ENCODE results near the gene CCDC188.

- TF ChIP-seq, protein P1, sequence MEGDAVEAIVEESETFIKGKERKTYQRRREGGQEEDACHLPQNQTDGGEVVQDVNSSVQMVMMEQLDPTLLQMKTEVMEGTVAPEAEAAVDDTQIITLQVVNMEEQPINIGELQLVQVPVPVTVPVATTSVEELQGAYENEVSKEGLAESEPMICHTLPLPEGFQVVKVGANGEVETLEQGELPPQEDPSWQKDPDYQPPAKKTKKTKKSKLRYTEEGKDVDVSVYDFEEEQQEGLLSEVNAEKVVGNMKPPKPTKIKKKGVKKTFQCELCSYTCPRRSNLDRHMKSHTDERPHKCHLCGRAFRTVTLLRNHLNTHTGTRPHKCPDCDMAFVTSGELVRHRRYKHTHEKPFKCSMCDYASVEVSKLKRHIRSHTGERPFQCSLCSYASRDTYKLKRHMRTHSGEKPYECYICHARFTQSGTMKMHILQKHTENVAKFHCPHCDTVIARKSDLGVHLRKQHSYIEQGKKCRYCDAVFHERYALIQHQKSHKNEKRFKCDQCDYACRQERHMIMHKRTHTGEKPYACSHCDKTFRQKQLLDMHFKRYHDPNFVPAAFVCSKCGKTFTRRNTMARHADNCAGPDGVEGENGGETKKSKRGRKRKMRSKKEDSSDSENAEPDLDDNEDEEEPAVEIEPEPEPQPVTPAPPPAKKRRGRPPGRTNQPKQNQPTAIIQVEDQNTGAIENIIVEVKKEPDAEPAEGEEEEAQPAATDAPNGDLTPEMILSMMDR (conservative IDR thresholded peaks at IDR 0.05; ENCODE audit: low read depth, low read length) = no peak
- TF ChIP-seq EZH2 (IDR thresholded peaks at IDR 0.05; ENCODE audit: low read length, unreplicated experiment) (no peak), EZH2phosphoT487 (IDR thresholded peaks at IDR 0.05; ENCODE audit: borderline replicate concordance, low read length) (no peak)
These were observed 34.4 kb downstream of the CCDC188 start for GRCh38 chr22:20116376-20116950.

Data from PC-3 (cell line).